GM12892 (cell line): ENCODE results near the gene BICC1.

Experiments
- POLR2A ChIP-seq: IDR thresholded peaks from 2 replicates; pipeline ENCODE4 v1.6.1; 2011; ENCODE audit warnings: low read depth, low read length, control low read depth
- POLR2AphosphoS5 ChIP-seq: IDR thresholded peaks from 2 replicates; pipeline ENCODE4 v1.6.1; 2011; ENCODE audit warnings: low read depth, low read length, control low read depth

GRCh38 chr10:58856508-58857240, 344.0 kb downstream of the BICC1 start:
- no peak for TF ChIP-seq POLR2A
- no peak for TF ChIP-seq POLR2AphosphoS5
